RCC 7860 (cell line): ENCODE results near the gene GTPBP2.
A peak's percentile ranks its signal among the peaks of the same experiment; 100 is the strongest.

ENCODE experiments used
- DNase-seq: peaks from one replicate; pipeline ENCODE4 v3.0.0-alpha.2; 2015; ENCODE audit warnings: low spot score
- FAIRE-seq: peaks from 2 replicates; lab custom pipeline; 2012; peaks lifted over from hg19 to GRCh38; lab: Jason Lieb, UNC

Gene GTPBP2, protein sequence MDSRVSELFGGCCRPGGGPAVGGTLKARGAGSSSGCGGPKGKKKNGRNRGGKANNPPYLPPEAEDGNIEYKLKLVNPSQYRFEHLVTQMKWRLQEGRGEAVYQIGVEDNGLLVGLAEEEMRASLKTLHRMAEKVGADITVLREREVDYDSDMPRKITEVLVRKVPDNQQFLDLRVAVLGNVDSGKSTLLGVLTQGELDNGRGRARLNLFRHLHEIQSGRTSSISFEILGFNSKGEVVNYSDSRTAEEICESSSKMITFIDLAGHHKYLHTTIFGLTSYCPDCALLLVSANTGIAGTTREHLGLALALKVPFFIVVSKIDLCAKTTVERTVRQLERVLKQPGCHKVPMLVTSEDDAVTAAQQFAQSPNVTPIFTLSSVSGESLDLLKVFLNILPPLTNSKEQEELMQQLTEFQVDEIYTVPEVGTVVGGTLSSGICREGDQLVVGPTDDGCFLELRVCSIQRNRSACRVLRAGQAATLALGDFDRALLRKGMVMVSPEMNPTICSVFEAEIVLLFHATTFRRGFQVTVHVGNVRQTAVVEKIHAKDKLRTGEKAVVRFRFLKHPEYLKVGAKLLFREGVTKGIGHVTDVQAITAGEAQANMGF

DNA sequence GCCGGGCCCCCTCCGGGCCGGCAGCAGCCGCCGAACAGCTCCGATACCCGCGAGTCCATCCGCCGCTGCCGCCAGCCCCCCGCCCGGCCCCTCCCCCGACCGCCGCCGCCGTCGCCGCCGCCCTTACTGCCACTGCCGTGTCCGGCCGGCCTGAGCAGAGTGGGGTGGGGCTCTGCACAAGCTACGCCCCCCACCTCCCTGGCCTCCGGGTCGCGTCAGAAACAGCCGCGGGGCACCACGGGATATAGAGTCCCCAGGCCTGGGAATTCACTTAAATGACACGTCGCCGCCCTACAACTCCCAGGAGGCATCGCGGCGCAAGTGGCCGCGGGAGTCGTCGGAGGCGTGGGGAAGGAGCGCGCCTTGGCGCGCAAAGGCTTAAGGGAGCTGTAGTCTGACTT is at the start of gene GTPBP2:
TSS of gene GTPBP2 (minus strand) at position 161 of the 401 bp plus-strand sequence. CDS start at position 59, 102 bp downstream.
- peak; percentile 72 for FAIRE-seq

DNA sequence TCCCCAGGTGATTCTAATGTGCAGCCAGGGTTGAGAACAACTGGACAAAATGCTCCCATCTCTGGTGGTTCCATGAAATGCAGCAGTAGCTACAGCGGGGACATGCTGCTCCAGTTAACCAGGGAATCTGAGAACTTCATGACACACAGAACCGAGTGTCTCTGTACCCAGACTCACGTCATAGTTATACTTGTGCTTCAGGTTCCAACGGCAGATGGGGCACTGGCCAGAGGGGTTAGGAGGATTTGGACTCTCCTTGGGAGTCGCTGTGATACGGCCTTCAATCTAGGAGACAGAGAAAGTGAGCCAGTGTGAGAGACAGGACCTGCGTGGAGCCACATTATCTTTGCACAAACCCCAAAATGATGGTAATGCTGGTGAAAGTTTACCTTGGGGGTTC is 49.3 kb upstream of the GTPBP2 start:
- DNase-seq (no peak), FAIRE-seq (no peak)

More for the DNA sequence above, at the start of gene GTPBP2:
- peak; percentile 95 for DNase-seq

DNA sequence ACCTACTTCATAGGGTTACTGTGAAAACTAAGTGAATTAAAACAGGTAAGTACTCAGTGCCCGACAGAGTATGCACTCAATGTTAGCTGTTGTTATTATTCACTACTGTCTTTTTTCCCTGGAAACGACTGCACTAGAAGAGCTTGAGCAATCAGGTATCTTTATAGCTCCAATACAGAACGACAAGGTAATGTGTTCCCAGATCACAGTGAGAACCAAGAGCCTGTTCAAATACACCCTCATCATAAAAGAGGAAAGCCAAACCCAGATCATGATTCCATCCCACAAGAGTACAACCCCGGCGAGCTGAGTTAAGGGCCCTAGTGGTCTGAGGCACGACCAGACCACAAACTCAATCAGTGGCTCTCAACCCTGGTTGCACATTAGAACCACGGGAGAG is 48.7 kb upstream of the GTPBP2 start:
- FAIRE-seq (no peak), DNase-seq (no peak)

DNA sequence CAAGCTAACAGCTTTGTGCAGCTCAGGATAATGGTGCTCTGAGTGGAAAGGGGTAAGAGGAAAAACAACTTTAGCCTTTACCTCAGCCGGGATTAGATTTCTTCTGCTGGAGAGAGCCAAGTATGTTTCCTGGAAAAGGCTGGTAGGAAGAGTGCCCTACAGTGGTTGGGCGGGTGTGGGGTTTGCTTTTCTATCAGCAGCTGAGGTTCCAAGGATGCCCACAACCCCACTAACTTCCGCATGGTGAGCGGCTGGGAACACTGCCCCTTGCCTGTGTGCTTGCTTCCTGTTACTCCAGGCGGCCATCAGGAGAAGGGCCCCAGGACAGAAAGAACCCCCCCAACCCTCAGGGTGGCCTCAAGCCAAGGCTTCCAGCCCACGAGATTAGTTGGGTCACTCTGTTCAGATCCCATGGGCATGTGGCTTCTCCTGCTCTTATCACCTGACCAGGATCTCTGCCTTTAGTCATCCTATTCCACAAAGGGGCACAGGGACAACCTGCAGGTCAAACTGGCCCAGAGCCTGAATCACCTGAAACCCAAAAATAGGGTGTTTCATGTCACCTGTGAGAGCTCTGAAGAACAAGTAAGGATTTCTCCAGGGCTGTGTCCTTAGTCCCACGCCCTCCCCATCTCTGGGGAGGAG is 48.0 kb upstream of the GTPBP2 start:
- no peak for DNase-seq
- FAIRE-seq = no peak

- DNase-seq (no peak), FAIRE-seq (no peak)
Observed at GRCh38 chr6:43674921-43675320, 45.9 kb upstream of the GTPBP2 start.

GRCh38 chr6:43674291-43674690 is 45.2 kb upstream of the GTPBP2 start:
- FAIRE-seq (no peak), DNase-seq (no peak)

DNA sequence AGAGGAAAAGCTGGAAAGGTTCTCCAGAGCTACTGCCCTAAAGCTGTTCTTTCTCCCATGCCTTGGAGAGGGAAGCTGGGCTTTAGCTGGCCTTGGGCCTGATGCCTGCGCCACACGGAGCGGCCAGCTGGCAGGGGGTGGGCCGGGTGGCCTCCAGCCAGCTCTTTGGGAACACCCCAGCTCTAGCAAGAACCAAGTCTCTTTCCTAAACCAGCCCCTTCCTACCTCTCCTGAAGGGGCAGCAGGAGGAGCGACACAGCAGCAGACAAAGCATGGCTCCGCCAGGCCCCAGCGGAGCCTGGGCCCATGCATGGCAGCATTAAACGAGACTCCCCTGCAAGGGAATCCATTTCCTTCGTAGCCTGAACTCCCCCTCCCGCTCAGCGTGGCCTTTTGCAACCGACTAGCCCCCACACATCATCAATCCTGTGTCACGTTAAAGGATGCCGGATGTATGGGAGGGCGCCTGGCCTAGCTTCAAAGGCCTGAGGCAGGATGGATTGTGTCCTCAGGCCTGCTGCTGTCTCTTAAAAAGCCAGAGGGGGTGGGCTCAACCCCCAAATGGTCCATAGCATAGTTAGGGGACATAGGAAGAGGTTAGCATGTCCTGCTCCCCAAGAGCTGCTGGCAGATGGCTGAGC is 44.5 kb upstream of the GTPBP2 start:
- FAIRE-seq (no peak), DNase-seq (no peak)

- no peak for FAIRE-seq
- no peak for DNase-seq
Observed at GRCh38 chr6:43671801-43672690, 43.0 kb upstream of the GTPBP2 start.

DNA sequence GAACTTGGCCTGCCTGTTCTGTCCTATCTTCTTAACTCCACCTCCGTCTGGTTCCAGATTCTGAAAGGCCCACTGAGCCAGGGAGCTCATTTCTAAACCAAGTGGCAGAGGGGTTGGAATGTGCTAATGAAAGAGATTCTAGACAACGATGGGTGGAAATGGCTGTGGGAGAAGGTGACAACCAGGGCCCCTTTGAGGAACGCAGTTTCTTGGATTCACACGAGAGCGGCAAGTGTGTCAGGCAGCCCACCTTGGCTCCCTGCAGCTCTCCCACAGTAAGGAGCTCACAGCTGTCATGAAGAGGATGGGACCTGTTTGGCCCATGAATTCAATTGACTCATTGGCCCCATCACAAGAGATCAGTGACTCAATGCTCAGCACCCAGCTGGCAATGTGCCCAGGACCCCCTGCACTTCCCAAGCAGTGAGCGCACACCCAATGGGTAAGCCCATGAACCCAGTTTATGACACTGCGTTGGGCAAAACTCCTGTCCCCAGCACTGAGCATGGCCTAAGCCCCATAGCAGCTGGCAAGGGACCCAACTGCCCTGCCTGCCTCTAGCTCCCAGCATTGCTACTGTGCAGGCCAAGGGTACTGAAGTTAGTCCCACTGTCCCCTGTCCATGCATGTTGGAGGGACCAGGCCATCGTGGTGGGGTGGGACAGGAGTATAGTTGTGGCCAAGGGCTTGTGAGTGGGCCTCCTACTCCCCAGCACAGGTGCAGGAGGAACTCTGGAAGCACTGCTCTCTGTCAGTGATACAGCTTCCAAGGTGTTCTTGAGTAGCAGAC is 42.1 kb upstream of the GTPBP2 start:
- no peak for DNase-seq
- FAIRE-seq = no peak

- FAIRE-seq = no peak
- DNase-seq = no peak
Observed at GRCh38 chr6:43670623-43670986, 41.5 kb upstream of the GTPBP2 start.

DNA sequence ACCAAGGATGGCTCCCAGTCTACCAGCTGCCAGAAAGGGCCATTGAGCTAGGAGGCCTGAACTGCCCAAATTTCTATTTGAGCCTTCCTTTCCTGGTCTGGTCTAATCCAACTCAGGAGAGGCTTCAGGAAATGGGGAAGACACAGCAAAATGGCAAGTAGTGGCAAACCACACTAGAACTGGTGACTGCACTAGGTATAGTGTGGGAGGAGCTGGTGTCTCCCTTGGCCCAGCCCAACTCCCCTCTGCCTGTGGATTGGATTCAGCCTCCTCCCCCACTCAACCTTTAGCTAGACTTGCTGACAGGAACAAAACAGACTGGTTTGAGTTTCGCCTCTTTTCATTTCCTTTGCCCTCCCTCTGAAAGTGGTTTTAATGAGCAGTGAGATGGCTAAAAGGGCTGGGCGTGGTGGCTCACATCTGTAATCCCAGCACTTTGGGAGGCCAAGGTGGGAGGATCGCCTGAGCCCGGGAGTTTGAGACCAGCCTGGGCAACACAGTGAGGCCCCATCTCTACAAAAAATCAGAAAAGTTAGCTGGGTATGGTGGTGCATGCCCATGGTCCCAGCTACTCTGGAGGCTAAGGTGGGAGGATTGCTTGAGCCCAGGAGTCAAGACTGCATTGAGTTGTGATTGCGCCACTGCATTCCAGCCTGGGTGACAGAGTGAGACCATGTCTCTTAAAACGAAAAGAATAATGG is 41.0 kb upstream of the GTPBP2 start:
- DNase-seq (peak; percentile 27), FAIRE-seq (no peak)

GRCh38 chr6:43669050-43669921 is 40.2 kb upstream of the GTPBP2 start:
- FAIRE-seq (no peak), DNase-seq (peak; percentile 11)

DNA sequence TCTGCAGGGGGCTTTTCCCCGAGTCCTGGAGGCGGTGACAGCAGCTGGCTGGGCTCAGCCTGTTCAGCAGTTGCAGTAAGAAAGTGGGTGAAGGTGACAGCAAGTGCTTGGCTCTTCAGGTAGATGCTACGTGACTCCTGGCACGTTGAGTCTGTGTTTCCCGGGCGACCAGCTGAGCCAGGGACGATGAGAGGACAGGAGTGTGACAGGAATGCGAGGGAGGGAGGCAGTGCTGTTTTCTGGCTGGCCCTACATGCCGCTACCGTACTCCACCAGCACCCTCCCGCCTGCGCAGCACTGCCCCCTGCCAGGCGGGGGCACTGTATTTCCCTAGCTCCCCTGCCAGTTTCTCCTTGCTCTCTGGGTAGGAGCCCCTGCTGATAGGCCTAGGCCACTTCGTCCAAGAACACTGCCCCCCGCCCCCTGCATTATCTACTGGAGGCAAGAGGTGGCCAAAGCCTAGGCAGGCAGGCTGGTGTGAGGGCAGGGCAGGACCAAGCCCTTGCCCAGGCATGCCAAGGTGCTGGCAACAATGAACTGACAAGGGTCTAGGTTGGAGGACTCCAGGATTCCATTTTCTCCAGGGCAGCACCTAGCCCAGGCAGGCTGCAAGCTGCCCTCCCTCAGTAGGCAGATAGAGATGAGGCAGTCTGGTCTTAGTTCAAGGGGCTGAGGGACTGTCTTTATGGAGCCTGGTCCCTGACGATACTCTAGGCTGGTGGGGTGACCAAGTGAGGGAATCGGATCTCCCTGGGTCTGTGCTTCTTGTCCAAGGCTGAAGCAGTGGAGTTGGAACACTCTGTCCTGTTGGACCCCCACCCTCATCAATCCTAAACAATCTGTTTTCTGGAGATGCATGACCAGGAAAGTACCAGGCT is 39.3 kb upstream of the GTPBP2 start:
- FAIRE-seq = peak; percentile 60
- DNase-seq = peak; percentile 93

DNA sequence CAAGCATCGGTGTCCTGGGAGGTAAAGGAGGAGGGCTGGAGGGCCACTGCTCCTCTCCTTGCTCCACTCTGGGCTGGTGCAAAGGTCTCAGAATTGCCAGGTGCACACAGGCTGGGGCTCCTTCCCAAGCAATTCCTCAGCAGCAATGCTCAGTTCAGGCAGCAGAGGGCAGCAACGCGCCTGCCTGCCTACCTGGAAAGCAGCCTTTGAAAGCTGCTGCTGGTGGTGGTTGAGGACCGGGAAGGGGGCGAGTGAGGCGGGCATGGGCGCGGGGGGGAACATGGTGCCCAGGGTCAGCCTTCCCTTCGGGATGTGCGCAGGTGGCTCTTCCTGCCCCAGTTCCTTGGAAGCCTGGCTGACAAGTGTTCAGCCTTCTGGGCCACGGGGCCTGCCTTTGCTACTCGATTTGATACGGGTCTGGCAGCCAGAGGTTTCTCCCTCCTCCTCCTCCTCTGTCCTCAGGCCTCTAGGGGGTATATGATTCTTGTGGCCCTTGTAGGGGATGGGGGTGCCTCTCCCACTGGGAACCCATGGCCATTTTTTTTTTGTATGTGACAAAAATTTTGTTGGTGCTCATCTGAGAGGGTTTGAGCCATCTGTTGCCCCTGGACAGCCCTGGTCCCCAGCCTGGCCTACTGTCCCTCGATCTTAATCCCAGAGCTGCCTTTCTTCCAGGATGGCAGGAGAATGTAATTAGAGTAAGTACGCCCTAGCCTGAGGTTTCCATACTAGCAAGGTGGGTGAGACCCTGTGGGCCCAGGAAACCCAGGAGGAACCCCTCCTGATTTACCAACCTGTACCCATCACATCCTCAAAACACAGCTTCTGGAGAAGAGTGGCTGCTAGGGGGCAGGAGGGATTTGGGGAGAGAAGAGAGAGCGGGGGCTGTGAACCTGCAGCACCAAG is 38.4 kb upstream of the GTPBP2 start:
- DNase-seq (peak; percentile 53), FAIRE-seq (no peak)

- FAIRE-seq = no peak
- no peak for DNase-seq
Observed at GRCh38 chr6:43666196-43666920, 37.3 kb upstream of the GTPBP2 start.
